Measurements from ENCODE around the gene KLK3.

KLK3 gene

GRCh38 chr19:50908336-50908735, 53.6 kb downstream of the KLK3 start:
- no peak for DNase-seq

- DNase-seq, result no peak
Measured at GRCh38 chr19:50909240-50910070, 54.7 kb downstream of the KLK3 start.

All from AML-193 (cell line).